Activated CD8-positive, alpha-beta memory T cell treated with anti-CD3 and anti-CD28 coated beads for 48 hours (primary cell): ENCODE results near the gene CCL7.
"Not testable (repeated sequence)": the region's sequence is repeated elsewhere in the genome, so short reads cannot be mapped to it uniquely, and the experiment has no call there.

Source experiments
- DNase-seq, 3 experiments: peaks; one replicate each; pipeline ENCODE4 v3.0.0-alpha.2; 2020; ENCODE audit warnings: low read depth in 2 of 3, low spot score in 2 of 3

Gene CCL7

DNA sequence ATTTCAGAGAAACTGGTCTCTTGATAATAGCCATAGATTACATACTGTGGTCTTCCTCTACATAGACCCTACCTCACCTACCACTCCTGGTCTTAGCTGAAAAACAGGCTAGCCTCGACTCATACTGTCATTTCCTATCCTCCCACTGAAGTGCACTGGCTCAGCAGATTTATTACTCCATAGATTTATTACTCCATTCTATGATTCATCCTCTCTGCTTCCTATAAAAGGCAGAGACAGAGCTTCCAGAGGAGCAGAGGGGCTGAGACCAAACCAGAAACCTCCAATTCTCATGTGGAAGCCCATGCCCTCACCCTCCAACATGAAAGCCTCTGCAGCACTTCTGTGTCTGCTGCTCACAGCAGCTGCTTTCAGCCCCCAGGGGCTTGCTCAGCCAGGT, at the start of gene CCL7:
Gene CCL7, plus strand, starts transcription at position 253 of the 400 bp plus-strand sequence. Its CDS starts 70 bp downstream, at position 323.
- no peak for DNase-seq

DNA sequence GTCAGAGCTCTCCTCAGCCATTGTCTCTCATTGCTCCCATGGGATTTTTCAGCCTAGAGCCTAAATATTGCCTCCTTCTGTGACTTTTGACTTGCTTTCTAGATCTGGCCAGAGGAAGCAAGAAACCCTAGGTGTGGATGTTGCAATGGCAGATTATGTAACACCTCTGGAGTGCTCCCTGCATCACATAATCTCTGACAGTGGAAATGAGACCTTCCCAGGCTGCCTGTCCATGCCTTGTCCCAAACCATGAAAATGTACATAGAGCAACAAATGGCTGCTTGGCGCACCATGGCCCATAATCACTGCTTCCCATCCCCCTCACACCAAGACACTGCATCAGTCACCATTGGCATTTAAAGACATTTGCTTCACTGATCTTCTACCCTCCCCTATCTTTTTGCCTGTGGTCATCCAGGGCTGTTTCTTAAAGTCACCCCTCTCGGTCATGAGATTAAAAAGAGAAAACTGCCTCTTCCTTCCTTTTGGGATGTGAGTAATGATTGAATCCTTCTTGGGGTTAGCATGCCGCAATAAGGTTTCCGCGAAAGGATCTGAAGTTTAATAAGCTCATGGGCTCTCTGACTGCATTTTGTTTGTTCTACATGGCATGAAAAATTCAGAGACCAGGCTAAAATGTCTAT, 49.1 kb upstream of the CCL7 start:
- DNase-seq = no peak

DNA sequence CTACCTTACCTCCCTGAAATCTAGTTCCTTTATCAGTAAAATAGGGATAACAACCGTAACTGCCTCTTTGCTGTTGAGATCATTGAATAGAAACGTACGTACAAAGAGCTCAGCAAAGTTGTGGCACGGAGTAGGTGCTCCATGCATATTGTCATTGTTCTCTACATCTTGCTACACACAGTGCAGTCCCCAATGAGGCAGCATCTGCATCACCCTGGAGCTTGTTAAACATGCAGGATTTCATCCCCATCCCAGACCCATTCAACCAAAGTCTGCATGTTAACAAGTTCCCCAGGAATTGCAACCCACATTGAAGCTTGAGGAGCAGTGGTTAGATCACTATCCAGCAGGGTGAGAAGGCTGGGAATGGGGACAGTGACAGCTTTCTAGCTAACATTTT, 48.6 kb upstream of the CCL7 start:
- DNase-seq = no peak

DNA sequence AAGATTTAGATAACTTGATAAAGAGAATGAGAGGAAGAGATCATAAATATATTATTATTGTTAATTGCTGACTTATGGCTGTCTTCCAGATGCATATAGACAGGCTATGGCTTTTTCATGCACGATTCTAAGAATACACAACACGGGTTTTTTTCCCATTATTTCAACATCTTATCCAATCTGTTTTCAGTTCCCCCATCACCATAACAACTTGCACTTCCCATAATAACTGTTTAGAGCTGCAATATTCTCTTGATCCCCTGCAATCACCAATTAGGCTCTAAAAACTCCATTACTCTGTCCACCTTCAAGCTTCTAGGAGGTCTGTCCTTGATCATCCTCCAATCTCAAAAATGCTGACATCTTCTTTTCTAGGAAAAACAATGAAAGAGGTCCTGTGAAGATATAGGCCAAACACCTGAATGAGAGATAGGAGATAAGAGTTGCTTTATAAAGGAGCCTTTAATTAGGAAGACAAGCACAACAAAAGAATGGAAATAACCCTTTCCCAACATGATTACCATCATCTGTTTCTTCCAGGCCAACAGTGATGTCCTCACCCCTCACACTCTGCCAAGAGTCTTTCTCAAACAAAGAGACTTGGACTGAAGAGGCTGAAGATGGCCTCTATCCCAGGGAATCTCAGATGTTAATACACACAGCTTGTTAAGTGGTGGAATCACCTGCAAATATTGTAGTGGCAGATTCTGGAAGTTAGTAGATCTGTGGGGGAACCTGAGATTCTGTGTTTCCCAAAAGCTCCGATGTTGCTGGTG, 47.1 kb upstream of the CCL7 start:
- no peak for DNase-seq

DNA sequence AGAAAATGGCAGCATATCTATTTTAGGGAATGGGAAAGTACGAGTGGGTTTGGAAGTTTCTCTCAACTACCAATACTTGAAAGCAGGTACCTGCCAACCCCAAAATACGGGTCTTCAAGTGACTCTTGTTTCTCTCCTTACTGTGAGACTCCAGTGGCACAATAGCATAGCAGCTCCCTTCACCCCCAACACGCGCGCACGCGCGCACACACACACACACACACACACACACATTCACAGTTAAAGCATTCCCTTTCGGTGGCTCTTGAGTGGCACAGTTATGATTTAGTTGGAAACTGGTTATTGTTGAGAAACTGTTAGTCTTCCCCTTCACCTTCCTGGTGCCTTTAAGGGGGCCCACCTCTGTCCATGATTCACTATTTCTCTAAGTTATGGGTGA, 45.0 kb upstream of the CCL7 start:
- DNase-seq = no peak

DNA sequence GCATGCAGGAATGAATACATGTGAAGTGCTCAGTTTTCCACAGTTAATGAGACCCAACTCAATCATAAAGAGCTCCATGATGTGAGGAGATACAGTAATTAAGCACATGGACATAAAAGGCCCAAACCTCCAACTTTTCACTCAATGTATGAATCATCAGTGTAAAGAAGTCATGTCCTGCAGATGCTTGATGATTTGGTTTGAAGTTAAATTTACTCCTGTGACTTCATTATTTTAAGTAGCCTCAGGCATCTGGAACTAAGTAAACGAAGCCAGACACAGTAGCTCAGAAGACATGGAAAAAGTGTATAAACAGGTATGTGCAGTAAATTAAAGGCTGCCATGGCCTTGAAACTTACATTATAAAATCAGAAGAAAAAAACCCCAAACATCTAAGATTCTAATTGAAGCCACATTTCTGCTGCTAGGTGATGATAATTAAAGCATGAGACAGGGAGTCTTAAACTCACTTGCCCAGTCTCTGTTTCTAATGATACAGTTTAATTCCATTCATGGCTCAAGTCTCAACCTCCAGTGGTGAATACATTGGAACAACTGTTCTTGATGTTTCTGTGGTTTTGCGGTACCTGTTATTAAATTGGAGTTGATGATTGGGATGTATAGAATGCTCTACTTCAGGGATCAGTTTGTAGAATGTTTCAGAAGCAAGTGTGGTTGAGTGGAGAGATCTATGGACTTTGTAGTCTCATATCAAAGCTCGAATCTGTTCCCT, 43.8 kb upstream of the CCL7 start:
- no peak for DNase-seq

DNA sequence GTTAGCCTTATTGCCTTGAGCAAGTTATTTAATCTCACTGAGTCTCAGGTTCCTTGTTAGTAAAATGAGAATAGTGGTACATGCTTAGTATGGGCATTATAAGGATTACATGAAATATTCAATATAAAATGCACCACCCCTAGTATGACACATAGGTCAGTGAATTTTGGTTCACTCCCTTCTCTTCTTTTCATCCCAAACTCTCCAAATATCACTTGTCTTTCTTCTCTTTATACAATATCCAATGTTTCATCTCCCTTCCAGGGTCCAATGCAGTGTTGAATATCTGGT, 43.3 kb upstream of the CCL7 start:
- DNase-seq = no peak

DNA sequence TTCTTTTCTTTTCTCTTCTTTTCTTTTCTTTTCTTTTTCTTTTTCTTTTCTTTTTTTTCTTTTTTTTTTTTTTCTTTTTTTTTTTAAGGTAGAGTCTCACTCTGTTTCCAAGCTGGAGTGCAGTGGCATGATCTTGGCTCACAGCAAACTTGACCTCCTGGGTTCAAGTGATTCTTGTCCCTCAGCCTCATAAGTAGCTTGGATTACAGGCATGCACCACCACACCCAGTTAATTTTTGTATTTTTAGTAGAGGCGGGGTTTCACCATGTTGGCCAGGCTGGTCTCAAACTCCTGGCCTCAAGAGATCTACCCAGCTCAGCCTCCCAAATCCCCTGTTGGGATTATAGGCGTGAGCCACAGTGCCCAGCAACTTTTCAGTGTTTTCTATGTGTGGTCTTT, 42.7 kb upstream of the CCL7 start:
- not testable (repeated sequence) for DNase-seq

DNA sequence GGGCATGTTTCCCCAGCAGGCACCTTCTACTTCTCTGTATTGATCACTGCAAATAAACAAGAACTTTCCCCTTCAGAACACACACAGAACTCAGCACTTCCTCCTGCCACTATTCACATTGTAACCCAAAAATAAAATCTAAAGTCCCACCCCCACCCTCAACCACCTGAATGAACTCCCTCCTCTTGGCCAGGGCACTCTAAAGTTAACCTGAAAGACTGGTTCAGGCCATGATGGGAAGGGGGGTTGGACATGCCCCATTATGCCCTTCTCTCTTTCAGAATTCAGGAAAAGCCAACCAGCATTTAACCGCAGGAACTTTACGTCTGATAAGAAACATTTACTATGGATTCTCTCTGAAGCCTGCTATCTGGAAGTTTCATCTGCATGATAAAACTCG, 42.3 kb upstream of the CCL7 start:
- no peak for DNase-seq

DNA sequence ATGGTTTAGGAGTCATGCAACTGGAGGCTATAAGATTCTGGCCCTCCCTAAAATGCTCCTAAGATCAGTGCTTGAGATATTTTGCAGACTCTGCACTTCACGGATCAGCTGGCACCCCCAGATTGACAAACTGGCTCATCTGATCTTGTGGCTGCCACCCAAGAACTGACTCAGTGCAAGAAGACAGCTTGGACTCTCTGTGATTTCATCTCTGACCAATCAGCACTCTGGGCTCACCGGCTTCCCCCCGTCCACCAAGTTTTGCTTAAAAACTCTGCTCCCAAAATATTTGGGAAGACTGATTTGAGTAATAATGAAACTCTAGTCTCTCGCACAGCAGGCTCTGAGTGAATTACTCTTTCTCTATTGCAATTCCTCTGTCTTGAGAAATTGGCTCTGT, 41.2 kb upstream of the CCL7 start:
- DNase-seq = no peak

DNA sequence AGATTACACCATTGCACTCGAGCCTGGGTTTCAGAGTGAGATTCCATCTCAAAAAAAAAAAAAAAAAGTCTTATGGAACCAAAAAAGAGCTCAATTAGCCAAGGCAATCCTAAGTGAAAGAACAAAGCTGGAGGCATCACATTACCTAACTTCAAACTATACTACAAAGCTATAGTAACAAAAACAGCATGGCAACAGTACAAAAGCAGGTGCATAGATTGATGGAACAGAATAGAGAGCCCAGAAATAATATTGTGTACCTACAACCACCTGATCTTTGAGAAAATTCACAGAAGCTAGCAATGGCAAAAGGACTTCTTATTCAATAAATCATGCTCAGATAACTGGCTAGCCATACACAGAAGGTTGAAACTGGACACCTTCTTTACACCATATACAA, 39.7 kb upstream of the CCL7 start:
- no peak for DNase-seq

DNA sequence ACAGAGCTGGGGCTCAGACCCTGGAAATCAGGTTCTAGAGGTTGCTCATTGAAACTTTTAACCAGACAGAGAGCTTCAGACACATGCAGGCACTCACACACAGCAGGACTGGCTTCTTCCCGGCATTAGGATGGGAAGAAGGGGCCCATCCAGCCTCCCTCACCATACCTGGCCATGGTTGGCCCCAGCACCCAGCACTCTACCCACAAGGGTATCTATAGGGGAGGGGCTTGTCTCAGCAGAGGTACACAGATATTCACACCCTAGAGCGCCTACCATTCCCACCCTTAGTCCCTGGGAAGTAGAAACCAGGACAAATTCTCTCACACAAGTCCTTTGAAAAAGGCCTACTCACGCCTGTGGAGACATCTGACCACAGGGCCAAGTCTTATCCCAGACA, 35.4 kb upstream of the CCL7 start:
- no peak for DNase-seq

DNA sequence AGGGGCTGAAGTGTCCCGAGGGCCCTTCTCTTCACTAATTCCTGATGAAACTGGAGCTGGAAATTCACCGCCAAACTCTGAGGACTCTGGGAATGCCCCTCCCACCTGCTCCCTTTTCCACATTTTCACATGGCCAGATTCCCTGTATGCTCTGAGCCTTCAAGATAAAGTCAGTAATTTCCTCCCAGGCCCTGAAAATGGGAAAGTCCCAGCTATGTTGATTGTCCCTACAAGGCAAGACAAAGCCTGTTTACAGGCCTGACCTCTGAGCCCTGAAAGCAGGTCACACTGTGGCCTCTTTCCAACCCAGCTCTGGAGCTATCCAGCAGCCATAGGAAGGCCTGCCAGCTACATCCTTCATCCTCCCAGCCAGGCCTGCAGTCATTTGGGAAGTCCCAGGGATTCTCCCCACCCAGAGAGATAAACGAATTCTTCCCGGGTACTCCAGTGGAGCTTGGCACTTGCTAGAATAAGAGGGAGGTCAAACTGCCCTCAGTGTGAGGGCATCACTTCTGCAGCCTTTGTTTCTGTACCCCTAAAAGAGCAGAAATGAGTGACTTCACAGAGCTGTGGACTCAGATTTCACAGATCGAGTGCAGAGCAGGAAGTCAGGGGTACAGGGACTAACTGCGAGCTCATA, 34.5 kb upstream of the CCL7 start:
- no peak for DNase-seq

DNA sequence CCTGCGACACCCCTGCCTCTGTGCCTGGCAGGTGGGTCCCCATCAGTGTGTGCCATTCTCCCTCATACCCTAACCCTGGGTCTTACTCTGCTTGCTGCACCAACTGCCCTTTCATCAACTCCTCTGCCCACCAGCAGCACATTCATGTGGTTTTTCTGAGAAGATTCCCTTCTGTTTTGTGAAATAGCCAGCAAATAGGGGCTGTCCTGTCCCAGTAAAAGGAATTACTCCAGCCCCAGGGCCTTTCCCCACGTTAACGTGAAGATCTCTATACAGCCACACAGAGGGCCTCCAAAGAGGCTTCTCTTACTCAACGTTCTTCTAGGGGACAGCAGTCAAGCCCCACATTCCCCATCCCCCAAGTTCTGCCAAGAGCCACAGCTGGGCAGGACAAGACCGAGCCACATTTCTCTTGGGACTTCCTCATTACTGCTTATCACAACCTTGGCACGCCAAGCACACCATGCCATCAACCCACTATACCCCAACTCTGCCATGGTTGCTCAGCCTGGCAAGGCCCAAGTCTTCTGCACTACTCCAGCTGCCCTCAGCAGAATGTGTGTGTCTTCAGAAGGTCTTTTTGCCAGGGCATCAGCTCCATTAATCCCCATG, 33.6 kb upstream of the CCL7 start:
- DNase-seq = no peak

DNA sequence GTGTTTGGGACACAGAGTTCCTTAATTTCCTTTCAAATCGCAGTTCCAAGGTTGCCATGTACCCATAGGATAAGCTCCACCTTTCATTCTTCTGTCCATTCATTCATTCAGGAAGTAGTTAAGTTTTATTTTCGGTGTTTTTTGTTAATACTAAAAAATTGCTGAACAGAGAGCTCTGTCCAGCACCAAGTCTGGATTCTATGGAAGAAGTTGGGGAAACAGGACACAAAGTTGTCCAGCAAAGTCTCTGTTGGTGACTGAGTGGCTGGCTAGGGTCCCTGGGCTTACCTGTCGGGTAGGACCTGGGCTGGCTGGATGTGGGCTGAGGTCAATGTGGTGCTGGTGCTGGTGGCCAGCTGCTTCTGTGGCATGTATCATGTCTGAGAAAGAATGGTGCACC, 32.6 kb upstream of the CCL7 start:
- no peak for DNase-seq

DNA sequence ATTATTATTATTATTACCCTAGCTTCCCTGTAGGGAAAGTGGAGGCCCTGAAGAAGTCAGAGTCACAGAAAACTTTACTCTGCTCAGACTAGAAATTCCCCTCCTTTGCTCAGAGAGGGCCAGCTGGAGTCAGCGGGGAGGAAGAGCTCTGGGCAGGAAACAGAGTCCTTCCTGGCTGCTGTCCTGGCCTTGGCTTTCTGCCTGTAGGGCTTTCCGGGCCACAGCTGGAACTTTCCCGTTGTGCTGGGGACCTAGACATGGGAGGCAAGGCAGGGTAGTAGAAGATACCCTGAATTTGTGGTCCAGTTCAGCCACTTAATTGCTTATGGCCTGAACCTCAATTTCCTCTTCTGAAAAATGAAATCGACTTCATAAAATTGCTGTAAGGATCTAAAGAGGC, 29.0 kb upstream of the CCL7 start:
- DNase-seq = no peak

DNA sequence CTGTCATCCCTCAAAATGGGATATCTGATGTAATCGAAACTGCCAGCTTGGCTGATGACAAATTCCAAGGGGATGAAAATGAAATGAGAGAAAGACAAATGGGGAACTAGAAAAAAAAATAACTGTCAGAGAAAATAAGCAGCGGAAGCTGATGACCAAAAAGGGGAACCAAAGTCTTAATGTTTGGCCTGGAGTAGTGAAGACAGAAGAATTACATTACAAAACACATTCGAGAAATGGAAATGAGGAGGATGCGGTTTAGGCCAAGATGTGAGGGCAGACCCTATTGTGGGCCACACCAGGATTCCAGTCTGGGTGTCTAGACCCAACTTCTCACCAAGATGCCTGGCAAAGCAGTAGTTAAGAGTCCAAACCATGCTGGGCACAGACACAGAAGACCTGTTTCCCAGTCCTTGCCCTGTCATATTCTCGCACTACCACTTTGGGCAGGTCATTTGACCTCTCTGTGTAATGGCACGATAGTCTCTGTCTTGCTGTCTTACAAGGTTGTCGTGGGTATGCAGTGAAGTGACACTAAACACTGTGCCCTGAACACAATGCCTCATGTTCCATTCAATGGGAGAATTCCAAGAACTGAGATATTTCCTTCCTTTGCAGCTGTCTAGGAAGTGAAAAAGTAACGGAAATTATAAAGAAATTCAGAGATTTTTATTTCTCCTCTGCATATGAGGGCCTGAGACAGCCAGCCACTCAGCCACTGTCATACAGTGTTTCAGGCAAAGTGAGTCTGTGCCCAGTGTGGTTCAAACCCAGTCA, 27.2 kb upstream of the CCL7 start:
- no peak for DNase-seq

DNA sequence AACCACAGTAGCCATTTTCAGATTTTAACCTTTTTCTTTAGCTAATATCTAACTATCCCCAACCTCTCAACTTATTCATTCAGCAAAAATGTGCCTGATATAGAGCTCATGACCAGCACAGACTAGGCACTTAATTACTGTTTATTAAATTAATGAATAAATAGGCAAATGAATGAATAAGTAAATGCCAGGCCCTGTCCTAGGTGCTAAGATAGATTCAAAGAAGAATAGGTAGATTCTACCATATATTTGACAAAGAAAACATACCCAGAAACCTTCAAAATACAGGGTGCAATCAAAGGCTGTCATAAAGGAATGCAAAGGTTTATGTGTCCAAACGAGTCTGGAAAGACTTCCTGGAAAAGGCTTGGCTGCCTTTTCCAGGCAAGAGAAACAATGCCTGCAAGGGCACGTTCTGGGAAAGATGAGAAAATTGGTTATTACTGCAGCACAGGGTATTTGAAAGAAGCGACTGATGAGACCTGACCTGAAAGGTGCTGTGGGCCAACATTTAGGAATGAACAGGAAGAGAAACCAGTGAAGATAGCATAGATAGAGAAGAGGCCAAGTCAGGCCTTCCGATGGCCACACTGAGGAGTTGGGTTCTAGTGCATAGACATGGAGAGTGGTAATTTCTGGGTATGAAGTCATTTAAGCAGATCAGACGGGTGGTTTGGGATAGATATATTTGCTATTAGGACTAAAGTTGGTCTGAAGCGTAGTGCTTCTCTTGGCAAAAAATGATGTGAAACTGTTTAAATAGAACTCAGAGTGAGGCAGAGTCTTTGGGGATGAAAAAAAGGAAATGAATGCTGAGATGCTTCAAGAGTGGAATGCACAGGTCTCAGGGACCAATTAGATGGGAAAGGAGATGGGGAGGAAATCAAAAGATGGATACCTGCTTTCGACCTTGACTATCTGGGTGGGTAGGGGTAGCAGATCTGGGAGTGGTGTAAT, 26.4 kb upstream of the CCL7 start:
- DNase-seq = no peak

DNA sequence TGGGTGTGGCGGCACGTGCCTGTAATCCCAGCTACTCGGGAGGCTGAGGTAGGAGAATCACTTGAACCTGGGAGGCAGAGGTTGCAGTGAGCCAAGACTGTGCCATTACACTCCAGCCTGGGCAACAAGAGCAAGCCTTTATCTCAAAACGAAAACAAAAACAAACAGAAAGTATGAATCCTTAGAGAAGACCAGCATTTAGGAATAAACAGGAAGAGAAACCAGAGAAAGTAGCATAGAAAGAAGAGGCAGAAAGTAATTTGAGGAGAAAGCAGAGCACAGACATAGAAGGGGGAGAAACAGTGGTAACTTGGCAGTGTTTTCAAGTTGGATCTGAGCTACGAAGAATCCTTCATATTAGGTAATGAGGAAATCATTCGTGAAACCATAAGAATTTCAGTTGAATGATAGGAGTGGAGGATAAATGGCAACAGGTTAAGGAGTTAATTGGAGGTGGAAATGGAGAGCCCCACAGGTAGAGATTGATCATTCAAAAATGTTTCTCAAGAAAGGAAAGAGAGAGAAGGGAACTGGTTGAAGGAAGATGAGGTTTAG, 24.6 kb upstream of the CCL7 start:
- DNase-seq = no peak
